ENCODE results near the gene BROX.
"Not testable (repeated sequence)": the region's sequence is repeated elsewhere in the genome, so short reads cannot be mapped to it uniquely, and the experiment has no call there.

The BROX gene

GRCh38 chr1:222732216-222733159, 20.1 kb downstream of the BROX start:
- DNase-seq = no peak

DNA sequence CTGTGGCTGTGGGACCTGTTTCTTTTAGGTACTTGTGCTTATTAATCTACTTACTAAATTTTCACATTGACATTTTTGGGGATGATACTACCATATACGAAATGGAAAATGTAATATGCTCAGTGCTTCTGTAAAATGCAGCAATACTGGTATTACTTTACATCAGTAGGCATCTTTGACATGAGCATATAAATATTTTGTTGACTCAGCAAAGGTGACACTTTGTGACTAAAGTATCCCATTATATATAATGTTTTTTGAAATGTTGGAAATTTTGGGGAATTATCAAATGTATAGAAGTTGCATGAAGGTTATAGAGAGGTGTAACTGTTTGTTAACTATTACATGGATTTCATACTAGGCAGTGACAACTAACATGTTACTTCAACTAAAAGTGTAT, 22.4 kb downstream of the BROX start:
- no peak for DNase-seq

GRCh38 chr1:222736470-222736869, 24.1 kb downstream of the BROX start:
- no peak for DNase-seq

GRCh38 chr1:222736972-222737371, 24.6 kb downstream of the BROX start, which contains the start of gene FAM177B:
Gene FAM177B (plus strand): TSS chr1:222737202. CDS start chr1:222746546, 9,344 bp downstream.
- no peak for DNase-seq

- no peak for DNase-seq
Measured at GRCh38 chr1:222739465-222739864, 27.1 kb downstream of the BROX start.

- no peak for DNase-seq
Measured at GRCh38 chr1:222739929-222740328, 27.6 kb downstream of the BROX start.

DNA sequence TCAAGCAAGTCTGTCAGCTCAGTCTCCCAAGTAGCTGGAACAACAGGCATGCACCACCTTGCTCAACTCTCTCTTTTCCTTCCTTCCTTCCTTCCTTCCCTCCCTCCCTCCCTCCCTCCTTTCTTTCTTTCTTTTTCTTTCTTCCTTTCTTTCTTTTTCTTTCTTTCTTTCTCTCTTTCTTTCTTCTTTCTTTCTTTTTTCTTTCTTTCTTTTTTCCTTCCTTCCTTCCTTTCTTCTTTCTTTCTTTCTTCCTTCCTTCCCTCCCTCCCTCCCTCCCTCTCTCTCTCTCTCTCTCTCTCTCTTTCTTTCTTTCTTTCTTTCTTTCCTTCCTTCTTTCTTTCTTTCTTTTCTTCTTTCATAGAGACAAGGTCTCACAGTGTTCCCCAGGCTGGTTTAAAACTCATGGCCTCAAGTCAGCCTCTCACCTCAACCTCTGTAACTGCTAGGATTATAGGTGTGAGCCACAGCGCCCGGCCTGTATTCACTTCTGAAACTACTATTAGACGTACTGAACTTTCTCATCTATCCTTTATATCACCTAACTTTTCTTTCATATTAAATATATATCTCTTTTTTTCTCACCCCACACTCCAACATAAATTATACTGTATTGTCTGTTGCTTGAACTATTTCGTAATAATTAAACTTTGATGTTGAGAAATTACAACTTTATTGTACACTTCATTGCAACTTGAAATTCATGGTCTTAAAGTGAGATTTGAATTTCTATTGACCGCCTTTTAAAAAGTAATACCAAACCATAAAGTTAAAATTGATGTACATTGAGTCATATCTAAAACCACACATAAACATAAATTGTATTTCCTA, 29.5 kb downstream of the BROX start:
- not testable (repeated sequence) for DNase-seq

DNA sequence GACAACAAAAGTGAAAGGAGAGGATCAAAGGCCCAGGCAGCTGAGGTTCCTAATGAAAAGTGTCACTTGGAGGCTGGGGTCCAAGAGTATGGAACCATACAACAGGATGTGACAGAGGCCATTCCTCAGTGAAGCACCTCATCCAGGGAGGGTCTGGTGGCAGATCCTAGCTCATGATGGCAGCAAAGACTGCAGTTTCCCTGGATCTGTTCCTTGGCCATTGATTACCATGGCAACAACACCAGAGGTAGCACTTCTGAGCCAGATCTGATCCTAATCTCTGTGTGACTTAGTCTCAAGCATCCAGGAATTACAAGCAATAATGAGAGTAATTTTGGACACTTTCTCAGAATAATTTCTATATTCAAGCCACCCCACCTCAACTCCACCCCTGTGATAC, 37.6 kb downstream of the BROX start:
- DNase-seq = no peak

DNA sequence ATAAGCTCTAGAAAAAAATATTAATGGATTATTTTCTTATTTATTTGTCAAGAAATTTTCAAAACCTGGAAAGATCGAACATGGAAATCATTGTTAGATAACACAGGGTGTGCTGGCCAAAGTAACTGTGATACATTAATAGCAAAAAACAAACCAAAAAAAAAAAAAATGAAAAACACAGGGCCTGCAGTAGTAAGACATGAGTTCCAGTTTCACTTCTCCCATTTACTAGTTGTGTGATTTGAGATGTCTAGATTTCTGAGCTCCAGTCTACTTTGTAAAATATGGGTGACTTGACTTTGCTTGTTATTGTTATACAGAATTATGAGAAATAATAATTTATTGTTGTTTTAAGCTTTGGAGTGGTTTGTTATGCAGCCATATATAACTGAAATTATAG, 38.3 kb downstream of the BROX start:
- DNase-seq = no peak

DNA sequence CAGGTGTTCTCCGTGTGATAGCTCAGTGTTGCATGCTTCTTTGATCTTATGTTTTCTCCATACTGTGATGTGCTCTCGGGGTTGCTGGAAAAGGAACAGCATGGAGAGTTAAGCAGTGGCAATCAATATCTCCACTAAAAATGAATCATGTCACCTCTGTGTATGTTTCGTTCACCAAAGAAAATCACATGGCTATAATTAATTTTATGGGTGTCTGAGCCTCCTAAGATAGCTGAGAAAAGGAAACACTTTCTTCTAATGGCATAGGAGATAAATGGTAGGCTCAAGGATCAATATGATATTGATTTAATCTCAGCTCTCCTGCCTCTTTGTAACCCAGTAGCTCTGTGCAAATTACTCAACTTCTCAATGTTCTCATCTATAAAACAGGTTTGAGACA, 38.9 kb downstream of the BROX start:
- no peak for DNase-seq

DNA sequence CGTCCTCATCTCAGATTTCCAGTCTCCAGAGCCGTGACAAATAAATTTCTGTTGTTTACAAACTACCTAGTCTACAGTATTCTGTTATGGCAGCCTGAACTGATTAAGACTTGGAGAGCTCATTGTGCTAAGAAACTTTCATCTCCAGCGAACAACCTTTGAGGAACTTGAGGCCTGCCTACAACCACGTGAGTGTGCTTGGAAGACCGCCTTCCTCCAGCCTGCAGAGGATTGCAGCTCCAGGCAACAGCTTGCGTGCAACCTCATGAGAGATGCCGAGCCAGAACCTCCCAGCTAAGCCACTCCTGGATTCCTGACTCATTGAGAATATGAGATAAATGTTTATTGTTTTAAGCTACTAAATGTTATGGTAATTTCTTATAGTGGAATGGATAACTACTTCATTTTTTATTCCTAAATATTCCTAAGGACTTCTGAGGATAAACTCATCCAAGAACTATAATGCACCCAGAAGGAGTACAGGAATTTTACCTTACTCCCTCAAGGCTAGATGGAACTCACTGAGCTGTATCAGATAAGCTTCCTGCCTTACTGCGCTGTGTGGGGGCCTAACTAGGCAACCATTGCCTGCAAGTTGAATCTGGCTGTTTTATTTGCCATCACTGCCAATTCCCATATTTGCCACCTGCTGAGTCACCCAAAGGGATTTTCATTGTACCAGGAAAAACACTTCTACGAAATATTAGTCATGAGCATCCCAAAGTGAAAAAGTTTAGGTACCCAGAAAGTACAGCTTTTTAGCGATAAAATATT, 42.2 kb downstream of the BROX start:
- no peak for DNase-seq

DNA sequence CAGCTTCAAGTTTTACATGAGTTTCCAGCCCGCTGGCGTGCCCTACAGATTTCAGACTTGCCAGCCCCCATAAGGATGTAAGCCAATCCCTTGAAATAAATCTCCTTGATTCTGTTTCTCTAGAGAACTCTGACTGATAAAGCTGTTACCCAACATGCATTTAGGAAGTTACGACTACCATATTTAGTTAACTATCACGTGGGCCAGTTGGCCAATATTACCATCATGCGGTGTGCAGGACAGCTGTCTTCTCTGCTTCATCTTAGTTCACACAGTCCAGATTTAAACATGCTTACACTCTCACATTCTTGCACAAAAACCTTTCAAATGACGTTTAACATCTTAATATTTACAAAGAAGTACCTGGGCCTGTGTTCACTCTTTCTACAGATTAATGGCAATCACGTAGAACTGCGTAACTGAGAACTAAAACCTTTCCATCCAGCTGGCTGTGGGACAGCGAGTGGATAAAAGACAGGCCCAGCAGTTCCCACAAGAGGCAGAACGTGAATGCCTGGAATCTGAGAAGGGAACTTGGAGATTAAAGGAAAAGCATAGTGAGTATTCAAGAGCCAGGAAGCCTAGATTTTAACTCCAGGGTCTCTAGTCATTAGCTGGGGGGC, 45.4 kb downstream of the BROX start:
- no peak for DNase-seq

- DNase-seq = no peak
Measured at GRCh38 chr1:222759451-222760035, 47.2 kb downstream of the BROX start.

- DNase-seq = no peak
Measured at GRCh38 chr1:222761083-222761482, 48.7 kb downstream of the BROX start.

DNA sequence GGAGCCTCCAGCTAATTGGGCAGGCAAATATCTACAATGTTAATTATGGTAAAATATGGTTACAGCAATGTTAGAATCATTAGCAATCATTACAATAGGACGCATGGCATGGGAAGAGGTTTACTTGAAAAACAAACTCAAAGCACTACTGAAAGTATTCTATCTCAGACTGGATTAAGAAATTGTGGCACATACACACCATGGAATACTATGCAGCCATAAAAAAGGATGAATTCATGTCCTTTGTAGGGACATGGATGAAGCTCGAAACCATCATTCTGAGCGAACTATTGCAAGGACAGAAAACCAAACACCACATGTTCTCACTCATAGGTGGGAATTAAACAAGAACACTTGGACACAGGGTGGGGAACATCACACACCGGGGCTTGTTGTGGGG, 49.8 kb downstream of the BROX start:
- not testable (repeated sequence) for DNase-seq

DNA sequence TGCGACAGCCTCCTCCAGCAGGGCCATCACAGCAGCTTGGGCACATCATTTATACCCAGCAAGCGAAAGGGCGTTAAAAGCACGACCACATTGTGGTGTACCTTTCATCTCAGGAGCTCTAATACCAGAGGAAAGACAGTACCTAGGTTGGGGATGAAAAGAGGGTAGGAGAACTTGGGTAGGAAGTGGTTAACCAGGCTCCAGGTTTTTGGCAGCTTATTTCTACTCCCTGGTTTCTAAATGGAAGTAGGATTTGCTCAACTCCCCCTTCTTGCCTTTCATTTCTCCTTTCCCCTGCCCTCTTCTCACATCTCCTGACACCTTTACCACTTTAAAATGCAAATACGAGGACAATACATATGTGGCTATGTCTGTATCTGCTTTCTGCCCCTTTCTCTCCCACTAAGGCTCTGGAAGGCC, 54.8 kb downstream of the BROX start:
- DNase-seq = no peak

DNA sequence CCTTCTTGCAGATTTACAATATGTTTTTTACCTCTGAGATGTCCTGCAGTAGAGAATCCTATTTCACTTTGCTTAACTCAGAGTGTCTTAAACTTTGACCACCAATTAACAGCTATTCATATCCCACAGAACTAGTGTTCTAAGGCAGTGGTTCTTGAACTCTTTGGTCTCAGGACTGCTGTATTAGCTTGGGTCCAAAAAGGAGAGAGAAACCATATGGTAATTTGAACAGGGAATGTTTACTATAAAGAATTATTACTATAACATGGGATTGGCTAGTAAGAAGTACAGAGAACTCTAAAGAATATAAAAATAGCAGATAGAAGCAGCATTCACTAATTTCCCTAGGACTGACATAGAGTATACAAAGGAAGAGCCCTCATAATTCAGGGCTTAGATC, 56.2 kb downstream of the BROX start:
- no peak for DNase-seq

DNA sequence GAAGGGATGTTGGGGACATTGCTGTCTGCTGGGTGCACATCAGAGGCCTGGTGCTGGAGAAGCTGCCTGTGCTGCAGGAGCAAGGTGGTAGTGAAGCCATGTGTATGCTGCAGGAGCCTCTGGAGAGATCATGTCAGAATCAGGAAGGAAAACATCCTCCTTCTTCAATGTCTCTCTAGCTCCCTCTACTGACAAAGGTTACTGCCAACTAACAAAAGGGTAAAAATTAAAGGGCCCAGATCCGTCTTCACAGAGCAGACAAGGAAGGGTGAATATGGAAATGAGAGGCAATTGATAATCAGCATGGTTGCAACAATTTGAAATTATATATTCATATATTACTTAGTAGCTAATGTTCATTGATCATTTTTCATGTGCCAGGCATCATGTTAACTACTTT, 56.8 kb downstream of the BROX start:
- no peak for DNase-seq

GRCh38 chr1:222769971-222770620, 57.7 kb downstream of the BROX start:
- DNase-seq = no peak

DNA sequence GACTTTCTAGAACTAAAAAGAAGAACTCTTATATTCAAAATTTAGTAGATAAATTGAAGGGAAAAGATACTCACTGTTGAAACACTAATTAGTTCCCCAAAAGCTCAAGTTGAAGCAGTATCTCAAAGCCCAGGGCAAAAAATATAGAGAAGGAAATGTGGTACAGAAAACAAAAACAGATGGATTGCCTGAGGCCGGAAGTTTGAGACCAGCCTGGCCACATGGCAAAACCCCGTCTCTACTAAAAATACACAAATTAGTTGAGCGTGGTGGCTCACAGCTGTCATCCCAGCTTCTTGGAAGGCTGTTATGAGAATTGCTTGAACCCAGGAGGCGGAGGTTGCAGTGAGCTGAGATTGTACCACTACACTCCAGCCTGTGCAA, 60.6 kb downstream of the BROX start:
- DNase-seq = peak; percentile 11

DNA sequence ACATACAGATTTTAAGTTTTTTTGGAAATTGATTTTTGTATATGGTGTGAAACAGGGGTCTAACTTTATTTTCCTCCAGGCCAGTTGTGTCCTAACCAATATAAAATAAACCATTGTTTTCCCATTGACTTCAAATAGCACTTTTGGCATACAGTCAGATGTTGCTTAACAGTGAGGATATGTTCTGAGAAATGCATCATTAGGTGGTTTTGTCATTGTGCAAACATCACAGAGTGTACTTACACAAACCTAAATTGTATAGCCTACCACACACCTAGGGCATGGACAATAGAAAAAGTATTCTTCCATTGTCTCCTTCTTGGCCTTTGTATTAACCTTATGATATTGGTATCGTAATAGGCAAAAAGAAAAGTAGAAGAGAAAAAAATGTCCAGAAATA, 65.1 kb downstream of the BROX start:
- no peak for DNase-seq

DNA sequence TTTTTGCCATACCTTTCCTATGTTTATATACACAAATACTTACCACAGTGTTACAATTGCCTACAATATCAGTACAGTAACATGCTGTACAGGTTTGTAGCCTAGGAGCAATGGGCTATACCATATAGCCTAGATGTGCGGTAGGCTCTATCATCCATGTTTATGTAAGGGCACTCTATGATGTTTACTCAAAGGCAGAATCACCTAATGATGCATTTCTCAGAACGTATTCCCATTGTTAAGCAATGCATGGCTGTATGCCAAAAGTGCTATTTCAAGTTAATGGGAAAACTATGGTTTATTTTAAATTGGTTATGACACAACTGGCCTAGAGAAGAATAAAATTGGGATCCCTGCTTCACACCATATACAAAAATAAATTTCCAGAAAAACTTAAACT, 65.6 kb downstream of the BROX start:
- no peak for DNase-seq
